K562 (cell line): Measurements from ENCODE around the gene WBP1. TPM values are rescaled to one million over a fixed set of nuclear protein-coding genes. Genes with fewer than 3 reads are reported as not detected.
A peak's percentile ranks its signal among the peaks of the same experiment; 100 is the strongest.

Experiments
- CAMTA2 ChIP-seq: fragments of 250-450 bp; sonication (Bioruptor Pico); conservative IDR thresholded peaks from 2 replicates; pipeline ENCODE4 v1.5.1; 2022
- COPS2 ChIP-seq: fragments of 450-650 bp; conservative IDR thresholded peaks from 2 replicates; pipeline ENCODE4 v1.6.1; 2016; ENCODE audit warnings: mild to moderate bottlenecking, moderate library complexity
- DIDO1 ChIP-seq: fragments of 450-650 bp; IDR thresholded peaks from 2 replicates; pipeline ENCODE4 v1.6.1; 2016; ENCODE audit warnings: low read depth, missing biosample characterization, missing genetic modification characterization
- EZH2 ChIP-seq: IDR thresholded peaks from 2 replicates; pipeline ENCODE4 v1.6.1; 2012; ENCODE audit warnings: low read depth, mild to moderate bottlenecking, inconsistent platforms, low read length, borderline replicate concordance
- HDAC6 ChIP-seq: IDR thresholded peaks from 2 replicates; pipeline ENCODE4 v1.6.1; 2012; ENCODE audit warnings: low read depth, mild to moderate bottlenecking, control low read depth, inconsistent platforms, low read length, moderate library complexity
- HNRNPK ChIP-seq: fragments of 200-400 bp; formaldehyde crosslinking; IDR thresholded peaks from one replicate; pipeline ENCODE4 v1.6.1; 2018; ENCODE audit warnings: mild to moderate bottlenecking, low read depth, low read length; ENCODE audit not compliant: poor library complexity, severe bottlenecking
- KLF10 ChIP-seq: fragments of 250-450 bp; sonication (Bioruptor Pico); IDR thresholded peaks from 2 replicates; pipeline ENCODE4 v1.6.1; 2021; ENCODE audit warnings: matching md5 sums
- KLF6 ChIP-seq: fragments of 250-450 bp; sonication (Bioruptor Pico); IDR thresholded peaks from 2 replicates; pipeline ENCODE4 v1.4.0; 2020; ENCODE audit warnings: mild to moderate bottlenecking, moderate library complexity, borderline replicate concordance
- MAFK ChIP-seq: IDR thresholded peaks from 2 replicates; pipeline ENCODE4 v1.6.1; 2011; ENCODE audit warnings: low read length, improper control_type of control experiment
- NBN ChIP-seq: fragments of 450-650 bp; IDR thresholded peaks from 2 replicates; pipeline ENCODE4 v1.6.1; 2016; ENCODE audit warnings: low read depth, mild to moderate bottlenecking
- NCOA1 ChIP-seq: fragments of 450-650 bp; IDR thresholded peaks from 2 replicates; pipeline ENCODE4 v1.6.1; 2016; ENCODE audit warnings: low read depth
- NFIC ChIP-seq: fragments of 450-650 bp; IDR thresholded peaks from 2 replicates; pipeline ENCODE4 v1.6.1; 2017; ENCODE audit warnings: mild to moderate bottlenecking, inconsistent platforms
- NR2C1 ChIP-seq, 2 experiments: fragments of 450-650 bp; IDR thresholded peaks; 2 replicates each; pipeline ENCODE4 v1.6.1; 2017; ENCODE audit warnings: mild to moderate bottlenecking in 2 of 2, antibody characterized with exemption in 1 of 2, inconsistent platforms in 1 of 2, missing compliant biosample characterization in 1 of 2, missing genetic modification characterization in 1 of 2
- PHF8 ChIP-seq: fragments of 200-600 bp; sonication (generic); IDR thresholded peaks from 2 replicates; pipeline ENCODE4 v1.6.1; 2012; ENCODE audit warnings: mixed run types, mild to moderate bottlenecking, inconsistent platforms, low read length, moderate library complexity, borderline replicate concordance
- PHTF2 ChIP-seq: fragments of 250-450 bp; sonication (Bioruptor Pico); IDR thresholded peaks from 2 replicates; pipeline ENCODE4 v1.5.0; 2021; ENCODE audit warnings: mild to moderate bottlenecking
- SMAD3 ChIP-seq: fragments of 450-650 bp; formaldehyde crosslinking; conservative IDR thresholded peaks from 2 replicates; pipeline ENCODE4 v1.4.0; 2020; ENCODE audit warnings: mild to moderate bottlenecking
- SP2 ChIP-seq: IDR thresholded peaks from 2 replicates; pipeline ENCODE4 v1.6.1; 2011; ENCODE audit warnings: mild to moderate bottlenecking, low read depth, low read length, moderate library complexity; ENCODE audit not compliant: poor library complexity, severe bottlenecking; ENCODE audit errors: extremely low read depth
- SRSF1 ChIP-seq: fragments of 200-400 bp; formaldehyde crosslinking; IDR thresholded peaks from 2 replicates; pipeline ENCODE4 v1.6.1; 2017; ENCODE audit warnings: mild to moderate bottlenecking, low read depth, low read length, moderate library complexity
- ZBTB12 ChIP-seq: fragments of 250-450 bp; sonication (Bioruptor Pico); IDR thresholded peaks from 2 replicates; pipeline ENCODE4 v1.4.0; 2020
- ZEB2 ChIP-seq: fragments of 450-650 bp; IDR thresholded peaks from 2 replicates; pipeline ENCODE4 v1.6.1; 2016
- ZNF24 ChIP-seq: fragments of 450-650 bp; IDR thresholded peaks from 2 replicates; pipeline ENCODE4 v1.6.1; 2016
- ZNF668 ChIP-seq: fragments of 250-450 bp; sonication (Bioruptor Pico); IDR thresholded peaks from 2 replicates; pipeline ENCODE4 v1.8.0; 2022; ENCODE audit warnings: mild to moderate bottlenecking, inconsistent platforms
- polyA plus RNA-seq, 8 experiments: library from polyadenylated mRNA; depleted of rRNA in 4 of 8; stranded (reverse) in 5 of 8; unstranded in 3 of 8; fragments of >200 nt; fragmentation: Nextera tagmentation in 2 of 8; fragmentation: Illumina TruSeq in 1 of 8; extraction: Ambion mirVana in 2 of 8; extraction: Trizol in 1 of 8; gene quantifications; 2 replicates each; pipeline versions ENCODE4 v1.2.1 to v1.2.3, GENCODE V29; 2011 to 2014; ENCODE audit warnings: inconsistent platforms in 1 of 8, missing spikeins in 1 of 8
- total RNA-seq, 7 experiments: library from RNA; depleted of rRNA in 6 of 7; stranded (reverse); fragments of >200 nt in 6 of 7; fragmentation: Illumina TruSeq in 2 of 7; extraction: Trizol in 2 of 7; gene quantifications; 2 replicates each; pipeline versions ENCODE4 v1.2.1 to v1.2.3, GENCODE V29; 2011 to 2021; ENCODE audit warnings: low replicate concordance in 1 of 7
- TF ChIP-seq, protein P1 (sequence below): fragments of 250-450 bp; sonication (Bioruptor Pico); IDR thresholded peaks from 2 replicates; pipeline ENCODE4 v1.5.0; 2021
- TF ChIP-seq, protein P2 (sequence below): sonication (generic); formaldehyde crosslinking; IDR thresholded peaks from 2 replicates; pipeline ENCODE4 v1.8.1; 2022; ENCODE audit warnings: missing genetic modification reagents
- TF ChIP-seq, protein P3 (sequence below): fragments of 250-450 bp; sonication (Bioruptor Pico); IDR thresholded peaks from 2 replicates; pipeline ENCODE4 v1.4.0; 2020; ENCODE audit warnings: borderline replicate concordance

The WBP1 gene
- total and polyA plus RNA-seq, 9 of the 15 experiments (the other 6 are each of a cell fraction or from before 2014, with no cell fraction given) = 1.9 to 27.7 (median 14.2) TPM

DNA sequence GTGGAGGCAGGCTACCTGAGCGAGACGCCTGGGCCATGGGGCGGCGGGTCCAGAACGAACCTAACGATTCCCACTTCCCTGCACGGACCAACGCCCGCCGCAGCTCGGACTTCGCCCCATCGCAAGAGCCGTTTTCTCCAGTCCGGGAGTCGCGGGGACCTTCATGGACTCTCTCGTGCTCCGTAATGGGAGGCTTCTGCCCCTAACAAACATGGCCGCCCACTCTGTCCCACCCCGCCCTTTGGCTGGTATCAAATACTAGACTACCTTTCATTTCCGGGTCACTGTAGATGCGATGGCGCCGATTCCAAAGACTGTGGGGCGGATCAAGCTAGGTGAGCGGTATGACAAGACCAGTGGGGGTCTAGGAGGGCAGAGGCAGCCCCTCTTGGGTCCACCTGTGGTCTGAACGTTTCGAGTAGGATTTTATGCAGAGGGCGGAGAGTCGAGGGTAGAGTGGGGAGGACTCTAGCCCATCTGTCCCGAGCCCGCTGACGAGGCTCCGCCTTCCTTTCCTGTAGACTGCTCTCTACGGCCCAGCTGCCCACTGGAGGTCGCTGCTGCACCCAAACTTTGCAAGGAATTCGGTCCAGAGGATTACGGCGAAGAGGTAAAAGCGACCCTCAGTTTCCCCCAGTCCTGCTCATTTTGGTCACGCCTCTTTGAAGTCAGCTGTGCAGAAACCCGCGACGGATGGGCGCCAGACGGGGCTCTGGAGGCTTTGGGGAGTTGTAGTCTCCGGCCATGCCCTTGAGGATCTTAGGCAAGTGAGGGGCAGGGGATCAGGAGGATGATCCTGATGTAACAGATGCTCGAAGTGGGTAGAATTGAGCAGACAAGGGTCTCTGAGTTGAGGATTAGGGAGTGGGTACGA is 24.8 kb downstream of the WBP1 start, which contains the start of the genes CCDC142 and TTC31 (continued):
- TF ChIP-seq ZBTB12 (CRISPR knock-in tag) = 0 out of 2 replicates have a peak, but pooled peaks have one; percentile 3
- no peak for TF ChIP-seq SP2
- TF ChIP-seq, protein P1, sequence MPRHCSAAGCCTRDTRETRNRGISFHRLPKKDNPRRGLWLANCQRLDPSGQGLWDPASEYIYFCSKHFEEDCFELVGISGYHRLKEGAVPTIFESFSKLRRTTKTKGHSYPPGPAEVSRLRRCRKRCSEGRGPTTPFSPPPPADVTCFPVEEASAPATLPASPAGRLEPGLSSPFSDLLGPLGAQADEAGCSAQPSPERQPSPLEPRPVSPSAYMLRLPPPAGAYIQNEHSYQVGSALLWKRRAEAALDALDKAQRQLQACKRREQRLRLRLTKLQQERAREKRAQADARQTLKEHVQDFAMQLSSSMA (CRISPR knock-in tag) = peak; percentile 13; the same call in 1 of the 2 replicates
- no peak for TF ChIP-seq NCOA1
- 0 out of 2 replicates have a peak, but pooled peaks have one; percentile 29 for TF ChIP-seq ZNF24
- TF ChIP-seq EZH2 = no peak
- no peak for TF ChIP-seq SRSF1
- no peak for TF ChIP-seq ZNF668
- peak; percentile 100 for TF ChIP-seq NR2C1 (IDR thresholded peaks at IDR 0.05)
- TF ChIP-seq NR2C1 (tag; IDR thresholded peaks at IDR 0.05) = peak; percentile 100
- TF ChIP-seq NFIC = no peak; the same call in 1 of the 2 replicates
- TF ChIP-seq ZEB2 = 0 out of 2 replicates have a peak, but pooled peaks have one; percentile 24
- no peak for TF ChIP-seq KLF10 (CRISPR knock-in tag)
- TF ChIP-seq KLF6 = peak; percentile 32; the same call in 1 of the 2 replicates
- no peak for TF ChIP-seq SMAD3 (CRISPR knock-in tag)
- TF ChIP-seq, protein P2, sequence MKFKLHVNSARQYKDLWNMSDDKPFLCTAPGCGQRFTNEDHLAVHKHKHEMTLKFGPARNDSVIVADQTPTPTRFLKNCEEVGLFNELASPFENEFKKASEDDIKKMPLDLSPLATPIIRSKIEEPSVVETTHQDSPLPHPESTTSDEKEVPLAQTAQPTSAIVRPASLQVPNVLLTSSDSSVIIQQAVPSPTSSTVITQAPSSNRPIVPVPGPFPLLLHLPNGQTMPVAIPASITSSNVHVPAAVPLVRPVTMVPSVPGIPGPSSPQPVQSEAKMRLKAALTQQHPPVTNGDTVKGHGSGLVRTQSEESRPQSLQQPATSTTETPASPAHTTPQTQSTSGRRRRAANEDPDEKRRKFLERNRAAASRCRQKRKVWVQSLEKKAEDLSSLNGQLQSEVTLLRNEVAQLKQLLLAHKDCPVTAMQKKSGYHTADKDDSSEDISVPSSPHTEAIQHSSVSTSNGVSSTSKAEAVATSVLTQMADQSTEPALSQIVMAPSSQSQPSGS (CRISPR knock-in tag) = no peak
- TF ChIP-seq NBN = peak; percentile 59; the same call in 1 of the 2 replicates
- TF ChIP-seq CAMTA2 (CRISPR knock-in tag) = no peak
- TF ChIP-seq, protein P3, sequence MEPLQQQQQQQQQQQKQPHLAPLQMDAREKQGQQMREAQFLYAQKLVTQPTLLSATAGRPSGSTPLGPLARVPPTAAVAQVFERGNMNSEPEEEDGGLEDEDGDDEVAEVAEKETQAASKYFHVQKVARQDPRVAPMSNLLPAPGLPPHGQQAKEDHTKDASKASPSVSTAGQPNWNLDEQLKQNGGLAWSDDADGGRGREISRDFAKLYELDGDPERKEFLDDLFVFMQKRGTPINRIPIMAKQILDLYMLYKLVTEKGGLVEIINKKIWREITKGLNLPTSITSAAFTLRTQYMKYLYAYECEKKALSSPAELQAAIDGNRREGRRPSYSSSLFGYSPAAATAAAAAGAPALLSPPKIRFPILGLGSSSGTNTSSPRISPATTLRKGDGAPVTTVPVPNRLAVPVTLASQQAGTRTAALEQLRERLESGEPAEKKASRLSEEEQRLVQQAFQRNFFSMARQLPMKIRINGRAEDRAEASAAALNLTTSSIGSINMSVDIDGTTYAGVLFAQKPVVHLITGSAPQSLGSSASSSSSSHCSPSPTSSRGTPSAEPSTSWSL (CRISPR knock-in tag) = no peak
- TF ChIP-seq MAFK = no peak
- TF ChIP-seq PHTF2 = no peak
- peak; percentile 82 for TF ChIP-seq DIDO1 (tag)
- TF ChIP-seq HDAC6 = no peak
- peak; percentile 63; the same call in 1 of the 2 replicates for TF ChIP-seq PHF8
- no peak for TF ChIP-seq HNRNPK
- TF ChIP-seq COPS2 = no peak
